ENCODE data around the gene CDH10. TPM values are rescaled to one million over a fixed set of nuclear protein-coding genes. Genes with fewer than 3 reads are reported as not detected.

CDH10 gene
- total RNA-seq, 2 donors from 2014 or later = not detected

- peaks cover 10% of the 10 kb centered on the region for H3K9me3 Mint-ChIP-seq
- no peaks in the 10 kb centered on the region for H3K4me1 Mint-ChIP-seq
- H3K27me3 Mint-ChIP-seq = no peaks in the 10 kb centered on the region
- H3K27ac Mint-ChIP-seq = no peak overlapping the region
- no peak for ATAC-seq (replicated peaks)
- no peaks in the 10 kb centered on the region for H3K36me3 Mint-ChIP-seq (ENCODE audit: low read depth)
- no peak overlapping the region for H3K4me3 Mint-ChIP-seq
Measured at GRCh38 chr5:24555229-24555628, 89.5 kb downstream of the CDH10 start.

DNA sequence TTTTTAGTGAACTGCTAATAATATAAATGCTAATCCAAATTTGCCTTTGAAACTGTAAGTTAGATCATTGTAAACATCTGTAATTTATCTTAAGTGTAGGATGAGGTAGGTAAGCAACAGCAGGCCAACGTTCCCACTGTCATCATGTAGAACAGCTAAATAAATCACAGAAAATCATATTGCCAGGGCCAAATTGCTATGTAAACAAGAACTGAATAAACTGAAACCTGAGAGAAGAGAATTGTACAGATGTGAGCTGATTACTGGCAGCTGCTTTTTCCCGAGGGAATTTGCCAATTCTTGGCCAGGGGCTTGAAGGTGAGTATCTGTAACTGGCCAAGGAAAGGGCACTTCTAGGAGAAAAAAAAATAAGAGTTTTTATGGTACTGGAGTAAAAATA lies 97.6 kb downstream of the CDH10 start:
- no peak overlapping the region for H3K27ac Mint-ChIP-seq
- no peaks in the 10 kb centered on the region for H3K36me3 Mint-ChIP-seq (ENCODE audit: low read depth)
- no peaks in the 10 kb centered on the region for H3K4me1 Mint-ChIP-seq
- H3K4me3 Mint-ChIP-seq = no peak overlapping the region
- H3K9me3 Mint-ChIP-seq = peaks cover 15% of the 10 kb centered on the region
- no peaks in the 10 kb centered on the region for H3K27me3 Mint-ChIP-seq
- no peak for ATAC-seq (replicated peaks)

DNA sequence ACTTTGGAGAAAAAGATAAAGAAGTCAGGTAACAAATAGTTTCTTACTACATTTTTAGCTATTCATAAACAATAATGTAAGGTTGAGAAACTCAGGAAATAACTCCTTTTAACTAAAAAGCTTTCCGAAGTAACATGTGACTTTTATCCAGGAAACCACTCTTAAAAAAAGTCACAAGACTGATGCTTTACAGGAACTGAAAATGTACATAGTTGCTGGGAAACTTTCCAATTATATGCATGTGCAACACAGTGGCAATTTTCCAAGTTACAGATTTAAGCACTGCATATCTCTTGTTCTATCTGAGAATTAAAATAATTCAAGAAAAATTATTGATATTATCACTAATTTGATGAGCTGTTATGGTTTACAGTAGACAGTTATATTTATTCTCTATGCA lies 105.2 kb downstream of the CDH10 start:
- Mint-ChIP-seq H3K9me3 (no peaks in the 10 kb centered on the region), H3K4me1 (no peaks in the 10 kb centered on the region), H3K36me3 (ENCODE audit: low read depth) (no peaks in the 10 kb centered on the region), H3K27ac (no peak overlapping the region), H3K27me3 (no peaks in the 10 kb centered on the region), H3K4me3 (no peak overlapping the region)
- no peak for ATAC-seq (replicated peaks)

- Mint-ChIP-seq H3K4me1 (no peaks in the 10 kb centered on the region), H3K4me3 (no peak overlapping the region), H3K27ac (no peak overlapping the region), H3K36me3 (ENCODE audit: low read depth) (no peaks in the 10 kb centered on the region), H3K9me3 (no peaks in the 10 kb centered on the region), H3K27me3 (no peaks in the 10 kb centered on the region)
- ATAC-seq (replicated peaks) = no peak
Measured at GRCh38 chr5:24538346-24538745, 106.4 kb downstream of the CDH10 start.

DNA sequence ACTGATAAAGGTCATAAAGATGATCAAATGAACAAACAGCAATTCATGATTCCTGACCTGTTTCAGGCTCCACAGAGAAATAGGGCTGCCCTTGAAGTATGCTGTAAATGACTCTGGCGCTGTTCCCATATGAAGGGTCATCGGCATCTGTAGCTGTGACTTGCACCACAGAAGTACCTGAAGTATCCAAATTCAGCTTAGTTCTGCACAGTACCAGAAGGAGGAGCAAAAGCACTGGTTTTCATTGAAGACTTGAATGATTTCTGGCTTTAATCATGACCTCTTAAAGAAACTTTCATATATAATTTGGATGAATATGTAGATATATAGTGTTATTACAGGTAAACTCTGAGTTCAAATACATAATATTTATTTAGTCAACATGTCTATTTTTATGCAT lies 109.1 kb downstream of the CDH10 start:
- H3K4me1 Mint-ChIP-seq = no peaks in the 10 kb centered on the region
- ATAC-seq (replicated peaks) = no peak
- peaks cover 5% of the 10 kb centered on the region for H3K9me3 Mint-ChIP-seq
- H3K4me3 Mint-ChIP-seq = no peak overlapping the region
- H3K36me3 Mint-ChIP-seq (ENCODE audit: low read depth) = no peaks in the 10 kb centered on the region
- no peak overlapping the region for H3K27ac Mint-ChIP-seq
- no peaks in the 10 kb centered on the region for H3K27me3 Mint-ChIP-seq

GRCh38 chr5:24530906-24531305 lies 113.9 kb downstream of the CDH10 start:
- Mint-ChIP-seq H3K27ac (no peak overlapping the region), H3K4me3 (no peak overlapping the region), H3K9me3 (peaks cover 11% of the 10 kb centered on the region), H3K36me3 (ENCODE audit: low read depth) (no peaks in the 10 kb centered on the region), H3K4me1 (no peaks in the 10 kb centered on the region), H3K27me3 (no peaks in the 10 kb centered on the region)
- ATAC-seq (replicated peaks) = no peak

GRCh38 chr5:24525414-24525813 lies 119.4 kb downstream of the CDH10 start:
- Mint-ChIP-seq H3K27me3 (no peaks in the 10 kb centered on the region), H3K4me1 (no peaks in the 10 kb centered on the region), H3K27ac (no peak overlapping the region), H3K36me3 (ENCODE audit: low read depth) (no peaks in the 10 kb centered on the region), H3K4me3 (no peak overlapping the region), H3K9me3 (peaks cover 6% of the 10 kb centered on the region)
- no peak for ATAC-seq (replicated peaks)

DNA sequence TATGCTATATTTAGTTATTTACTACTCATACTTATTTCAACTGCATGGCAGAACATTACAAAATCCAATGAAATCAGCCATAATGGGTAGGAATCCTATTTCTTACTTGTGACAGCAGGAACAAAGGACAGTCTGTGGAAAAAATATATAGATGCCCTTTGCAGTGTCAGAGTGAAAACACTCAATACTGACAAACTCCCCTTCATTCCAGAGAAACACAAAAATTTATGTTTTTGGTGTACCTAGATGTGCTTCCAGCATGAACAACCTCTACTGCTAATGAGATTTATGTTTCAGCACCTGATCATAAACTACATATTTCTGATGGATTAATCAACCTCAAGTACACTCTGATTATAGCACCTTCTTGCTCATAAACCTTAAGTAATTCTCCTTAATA lies 132.4 kb downstream of the CDH10 start:
- peaks cover 25% of the 10 kb centered on the region for H3K9me3 Mint-ChIP-seq
- ATAC-seq (replicated peaks) = no peak
- no peaks in the 10 kb centered on the region for H3K36me3 Mint-ChIP-seq (ENCODE audit: low read depth)

GRCh38 chr5:24510523-24510988 lies 134.2 kb downstream of the CDH10 start:
- Mint-ChIP-seq H3K36me3 (ENCODE audit: low read depth) (no peaks in the 10 kb centered on the region), H3K27me3 (no peaks in the 10 kb centered on the region), H3K4me3 (no peak overlapping the region), H3K27ac (no peak overlapping the region), H3K4me1 (no peaks in the 10 kb centered on the region), H3K9me3 (peaks cover 25% of the 10 kb centered on the region)
- no peak for ATAC-seq (replicated peaks)

More for the DNA sequence above, 132.4 kb downstream of the CDH10 start:
- Mint-ChIP-seq H3K4me3 (no peak overlapping the region), H3K4me1 (no peaks in the 10 kb centered on the region), H3K27me3 (no peaks in the 10 kb centered on the region), H3K27ac (no peak overlapping the region)

DNA sequence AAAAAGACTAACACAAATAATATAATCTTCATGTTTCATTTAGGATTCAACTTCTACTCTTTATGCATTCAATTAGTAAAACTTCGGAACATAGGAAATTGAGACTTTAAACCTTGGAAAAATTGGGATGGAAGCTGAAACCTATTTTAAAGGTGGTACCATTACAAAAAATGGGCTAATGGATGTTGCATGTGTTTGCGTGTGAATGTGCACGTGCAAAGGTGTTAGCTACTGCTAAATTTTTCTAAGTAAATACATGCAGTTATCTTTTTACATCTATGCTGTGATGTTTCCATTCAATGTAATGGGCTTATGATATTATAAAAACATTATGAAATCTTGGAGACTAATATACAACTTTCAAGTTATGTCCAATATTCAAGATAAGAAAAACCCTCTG lies 134.8 kb downstream of the CDH10 start:
- Mint-ChIP-seq H3K27ac (no peak overlapping the region), H3K4me1 (no peaks in the 10 kb centered on the region), H3K27me3 (no peaks in the 10 kb centered on the region), H3K9me3 (peaks cover 23% of the 10 kb centered on the region), H3K4me3 (no peak overlapping the region), H3K36me3 (ENCODE audit: low read depth) (no peaks in the 10 kb centered on the region)
- no peak for ATAC-seq (replicated peaks)

GRCh38 chr5:24505258-24505657 lies 139.5 kb downstream of the CDH10 start:
- ATAC-seq (replicated peaks) = no peak
- Mint-ChIP-seq H3K27me3 (no peaks in the 10 kb centered on the region), H3K27ac (no peak overlapping the region), H3K36me3 (ENCODE audit: low read depth) (no peaks in the 10 kb centered on the region), H3K4me1 (no peaks in the 10 kb centered on the region), H3K4me3 (no peak overlapping the region), H3K9me3 (peaks cover 16% of the 10 kb centered on the region)

DNA sequence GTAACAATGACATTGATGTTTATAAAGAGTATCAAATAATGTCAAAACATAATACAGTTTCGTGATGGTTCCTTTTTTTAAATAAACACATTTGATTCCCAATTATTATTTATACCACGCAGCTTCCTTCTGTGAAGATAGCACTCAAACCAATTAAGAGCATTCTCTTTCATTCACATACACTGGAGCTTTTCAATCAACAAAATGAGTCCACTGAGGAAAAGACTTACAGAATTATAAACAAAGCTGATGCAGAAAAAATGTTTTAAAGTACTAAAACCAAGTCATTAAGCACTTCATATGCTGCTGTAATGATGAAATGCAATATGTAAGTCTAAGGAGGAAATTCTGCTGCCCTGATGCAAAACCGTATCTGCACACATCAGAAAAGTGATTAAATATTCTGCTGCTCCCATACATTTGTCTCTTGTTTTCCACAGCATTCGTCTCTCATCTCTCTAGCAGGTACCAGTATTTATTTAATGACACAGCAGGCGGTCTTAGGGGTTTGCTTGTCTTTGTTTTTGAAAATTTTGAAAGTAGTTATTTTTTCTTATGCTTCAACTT lies 147.1 kb downstream of the CDH10 start:
- no peak for ATAC-seq (replicated peaks)
- H3K9me3 Mint-ChIP-seq = peaks cover 7% of the 10 kb centered on the region
- no peak overlapping the region for H3K27ac Mint-ChIP-seq
- H3K36me3 Mint-ChIP-seq (ENCODE audit: low read depth) = no peaks in the 10 kb centered on the region
- no peaks in the 10 kb centered on the region for H3K4me1 Mint-ChIP-seq
- H3K27me3 Mint-ChIP-seq = no peaks in the 10 kb centered on the region
- H3K4me3 Mint-ChIP-seq = no peak overlapping the region

GRCh38 chr5:24497145-24497544 lies 147.6 kb downstream of the CDH10 start:
- no peak for ATAC-seq (replicated peaks)
- no peaks in the 10 kb centered on the region for H3K4me1 Mint-ChIP-seq
- no peak overlapping the region for H3K4me3 Mint-ChIP-seq
- no peaks in the 10 kb centered on the region for H3K27me3 Mint-ChIP-seq
- H3K36me3 Mint-ChIP-seq (ENCODE audit: low read depth) = no peaks in the 10 kb centered on the region
- no peak overlapping the region for H3K27ac Mint-ChIP-seq
- peaks cover 3% of the 10 kb centered on the region for H3K9me3 Mint-ChIP-seq

- Mint-ChIP-seq H3K9me3 (no peaks in the 10 kb centered on the region), H3K27ac (no peak overlapping the region), H3K27me3 (no peaks in the 10 kb centered on the region), H3K4me1 (no peaks in the 10 kb centered on the region), H3K4me3 (no peak overlapping the region), H3K36me3 (ENCODE audit: low read depth) (no peaks in the 10 kb centered on the region)
- ATAC-seq (replicated peaks) = no peak
Measured at GRCh38 chr5:24496268-24496667, 148.5 kb downstream of the CDH10 start.

- Mint-ChIP-seq H3K9me3 (no peaks in the 10 kb centered on the region), H3K36me3 (ENCODE audit: low read depth) (no peaks in the 10 kb centered on the region), H3K4me3 (no peak overlapping the region), H3K27ac (no peak overlapping the region), H3K4me1 (no peaks in the 10 kb centered on the region), H3K27me3 (no peaks in the 10 kb centered on the region)
- no peak for ATAC-seq (replicated peaks)
Measured at GRCh38 chr5:24492229-24492628, 152.5 kb downstream of the CDH10 start.

- Mint-ChIP-seq H3K4me1 (no peaks in the 10 kb centered on the region), H3K27ac (no peak overlapping the region), H3K27me3 (no peaks in the 10 kb centered on the region), H3K9me3 (no peaks in the 10 kb centered on the region), H3K4me3 (no peak overlapping the region), H3K36me3 (ENCODE audit: low read depth) (no peaks in the 10 kb centered on the region)
- no peak for ATAC-seq (replicated peaks)
Measured at GRCh38 chr5:24491490-24491889, 153.3 kb downstream of the CDH10 start.

Data from activated T-helper 17 cell treated with anti-CD3 and anti-CD28 coated beads, Interleukin-2, amount 50 U/mL, for 72 hours (primary cell).